Sigmoid colon (tissue), 4 donors: Measurements from ENCODE around the gene YTHDF1.
"Not testable (repeated sequence)": the region's sequence is repeated elsewhere in the genome, so short reads cannot be mapped to it uniquely, and the experiment has no call there.

Experiments used
- CTCF ChIP-seq, 4 experiments: fragments of 450-650 bp in 3 of 4; fragments of 200-600 bp in 1 of 4; IDR thresholded peaks; one replicate each; pipeline ENCODE4 v1.5.1; 2016 to 2019; ENCODE audit warnings: antibody characterized with exemption in 4 of 4, mild to moderate bottlenecking in 3 of 4, moderate library complexity in 2 of 4
- EP300 ChIP-seq, 4 donors: sonication (generic); formaldehyde crosslinking; IDR thresholded peaks; one replicate each; pipeline ENCODE4 v1.6.1; 2017; ENCODE audit warnings: antibody characterized with exemption in 4 of 4
- POLR2A ChIP-seq, 2 donors: fragments of 450-650 bp; IDR thresholded peaks; one replicate each; pipeline ENCODE4 v1.6.1; 2016; ENCODE audit warnings: antibody characterized with exemption in 2 of 2, mild to moderate bottlenecking in 2 of 2, moderate library complexity in 2 of 2
- POLR2AphosphoS5 ChIP-seq, 4 donors: sonication (generic); formaldehyde crosslinking; IDR thresholded peaks; one replicate each; pipeline ENCODE4 v1.6.1; 2017; ENCODE audit warnings: antibody characterized with exemption in 4 of 4

DNA sequence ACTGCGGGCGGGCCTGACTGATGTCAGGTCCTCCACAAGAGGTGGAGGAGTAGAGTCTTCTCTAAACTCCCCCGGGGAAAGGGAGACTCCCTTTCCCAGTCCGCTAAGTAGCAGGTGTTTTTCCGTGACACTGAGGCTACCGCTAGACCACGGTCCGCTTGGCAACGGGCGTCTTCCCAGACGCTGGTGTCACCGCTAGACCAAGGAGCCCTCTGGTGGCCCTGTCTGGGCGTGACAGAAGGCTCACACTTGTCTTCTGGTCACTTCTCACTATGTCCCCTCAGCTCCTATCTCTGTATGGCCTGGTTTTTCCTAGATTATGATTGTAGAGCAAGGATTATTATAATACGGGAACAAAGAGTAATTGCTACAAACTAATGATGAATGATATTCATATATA is 35.4 kb upstream of the YTHDF1 start:
- not testable (repeated sequence) for TF ChIP-seq CTCF, POLR2A, POLR2AphosphoS5, EP300 (IDR thresholded peaks at IDR 0.05)
